COLO668 (cell line): Measurements from ENCODE around the gene RBPJ.

Experiments
- DNase-seq: peaks from one replicate; lab custom pipeline; 2025; ENCODE audit not compliant: unreplicated experiment; lab: John Stamatoyannopoulos, UW

RBPJ gene

GRCh38 chr4:26484032-26484515 lies 163.3 kb downstream of the RBPJ start:
- no peak for DNase-seq

GRCh38 chr4:26484516-26484915 lies 163.7 kb downstream of the RBPJ start:
- no peak for DNase-seq
